Chondrocyte (in vitro differentiated cells): ENCODE data around the gene HTR2C. TPM values are rescaled to one million over a fixed set of nuclear protein-coding genes. Genes with fewer than 3 reads are reported as not detected.

Experiments
- DNase-seq: peaks from one replicate; pipeline ENCODE4 v3.0.0; 2021; ENCODE audit warnings: mixed read lengths, low spot score
- H3K27ac Mint-ChIP-seq: one replicate; pipeline ENCODE4 v1.8.0; 2021; ENCODE audit warnings: mild to moderate bottlenecking, moderate library complexity, mixed read lengths; ENCODE audit not compliant: unreplicated experiment
- H3K27me3 Mint-ChIP-seq: 2 replicates; pipeline ENCODE4 v1.8.0; 2021; ENCODE audit warnings: low read depth, mixed read lengths
- H3K36me3 Mint-ChIP-seq: 2 replicates; pipeline ENCODE4 v1.8.0; 2021; ENCODE audit warnings: low read depth, mixed read lengths
- H3K4me1 Mint-ChIP-seq: 2 replicates; pipeline ENCODE4 v1.8.0; 2021; ENCODE audit warnings: low read depth, mild to moderate bottlenecking, mixed read lengths
- H3K4me3 Mint-ChIP-seq: one replicate; pipeline ENCODE4 v1.8.0; 2021; ENCODE audit warnings: mild to moderate bottlenecking, moderate library complexity, mixed read lengths; ENCODE audit not compliant: unreplicated experiment
- H3K9me3 Mint-ChIP-seq: 2 replicates; pipeline ENCODE4 v1.8.0; 2021; ENCODE audit warnings: low read depth, mixed read lengths
- CTCF ChIP-seq: fragments of 200-600 bp; sonication (generic); IDR thresholded peaks from 2 replicates; pipeline ENCODE4 v1.5.0; 2021; ENCODE audit warnings: antibody characterized with exemption, mild to moderate bottlenecking, moderate library complexity
- total RNA-seq: library from RNA; stranded (reverse); gene quantifications from 3 replicates; pipeline ENCODE4 v1.2.1, GENCODE V29; 2021

The HTR2C gene
- total RNA-seq, 1 donor from 2014 or later: not detected

DNA sequence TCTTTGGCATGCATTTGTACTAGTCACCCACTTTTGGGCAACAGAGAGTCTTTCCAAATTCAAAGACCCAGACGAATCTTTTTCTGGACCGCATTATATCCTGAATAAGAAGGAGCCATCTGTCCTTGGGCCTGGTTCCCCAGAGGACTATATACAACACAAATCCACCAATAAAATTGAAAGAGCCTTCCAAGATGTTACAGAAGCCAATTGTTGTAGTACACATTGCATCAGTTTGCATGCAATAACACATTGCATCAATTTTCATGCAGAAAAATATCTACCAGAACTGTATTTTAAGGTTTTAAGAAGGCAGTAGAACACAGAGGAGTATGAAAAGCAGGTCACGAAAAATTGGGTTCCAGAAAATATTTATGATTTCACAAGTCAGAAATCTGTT is 203.2 kb downstream of the HTR2C start:
- Mint-ChIP-seq H3K9me3 (no peaks in the 10 kb centered on the region), H3K27me3 (no peaks in the 10 kb centered on the region), H3K36me3 (no peaks in the 10 kb centered on the region), H3K27ac (no peak overlapping the region), H3K4me1 (no peaks in the 10 kb centered on the region), H3K4me3 (no peak overlapping the region)
- DNase-seq: no peak
- no peak for TF ChIP-seq CTCF

DNA sequence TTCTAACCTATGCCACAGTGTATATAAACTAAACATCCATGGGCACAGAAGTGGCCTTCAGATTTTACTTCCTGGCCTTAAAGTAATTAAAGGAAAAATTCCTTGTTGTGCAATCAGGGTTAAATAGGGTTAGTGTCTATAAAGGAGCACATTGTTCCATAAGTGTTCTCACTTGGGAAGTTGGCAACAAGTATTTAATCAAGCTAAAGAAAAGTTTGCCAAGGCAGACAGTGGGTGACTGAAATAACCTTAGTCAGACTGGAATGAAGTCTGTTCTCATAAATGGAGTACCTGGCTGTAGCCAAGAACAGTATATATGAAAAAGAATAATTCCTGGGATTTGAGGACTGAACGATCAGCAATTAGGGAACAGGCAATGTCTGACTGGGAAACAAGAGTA is 213.6 kb downstream of the HTR2C start:
- TF ChIP-seq CTCF: no peak
- Mint-ChIP-seq H3K27ac (no peak overlapping the region), H3K4me1 (peaks cover 3% of the 10 kb centered on the region), H3K36me3 (no peaks in the 10 kb centered on the region), H3K27me3 (no peaks in the 10 kb centered on the region), H3K9me3 (peaks cover 2% of the 10 kb centered on the region), H3K4me3 (no peak overlapping the region)
- DNase-seq: no peak

- Mint-ChIP-seq H3K4me1 (peaks cover 3% of the 10 kb centered on the region), H3K9me3 (peaks cover 5% of the 10 kb centered on the region), H3K27ac (no peak overlapping the region), H3K36me3 (no peaks in the 10 kb centered on the region), H3K27me3 (no peaks in the 10 kb centered on the region), H3K4me3 (no peak overlapping the region)
- DNase-seq: no peak
- no peak for TF ChIP-seq CTCF
These were observed 215.0 kb downstream of the HTR2C start for GRCh38 chrX:114798907-114799306.

DNA sequence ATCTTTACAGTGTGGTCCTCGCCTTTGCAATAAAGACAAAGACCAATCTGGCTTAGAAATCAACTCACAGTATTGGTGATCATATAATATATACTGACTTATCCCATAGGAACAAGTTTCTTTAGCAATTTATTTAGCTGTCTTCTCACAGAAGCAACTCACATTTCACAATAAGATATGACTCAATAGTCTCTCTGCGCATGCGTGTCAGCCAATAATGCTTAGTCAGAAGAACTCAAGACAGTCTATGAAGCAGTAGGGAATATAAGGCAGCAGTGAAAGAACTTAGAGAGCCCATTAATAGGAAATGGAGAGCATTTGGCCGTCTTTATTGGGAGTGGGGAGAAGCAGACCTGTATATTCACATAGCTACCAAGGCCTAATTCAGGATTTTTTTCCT is 216.8 kb downstream of the HTR2C start:
- H3K9me3 Mint-ChIP-seq: peaks cover 3% of the 10 kb centered on the region
- H3K4me3 Mint-ChIP-seq: no peak overlapping the region
- H3K27me3 Mint-ChIP-seq: no peaks in the 10 kb centered on the region
- no peak for TF ChIP-seq CTCF
- no peak overlapping the region for H3K27ac Mint-ChIP-seq
- H3K4me1 Mint-ChIP-seq: peaks cover 3% of the 10 kb centered on the region
- no peak for DNase-seq
- H3K36me3 Mint-ChIP-seq: no peaks in the 10 kb centered on the region

DNA sequence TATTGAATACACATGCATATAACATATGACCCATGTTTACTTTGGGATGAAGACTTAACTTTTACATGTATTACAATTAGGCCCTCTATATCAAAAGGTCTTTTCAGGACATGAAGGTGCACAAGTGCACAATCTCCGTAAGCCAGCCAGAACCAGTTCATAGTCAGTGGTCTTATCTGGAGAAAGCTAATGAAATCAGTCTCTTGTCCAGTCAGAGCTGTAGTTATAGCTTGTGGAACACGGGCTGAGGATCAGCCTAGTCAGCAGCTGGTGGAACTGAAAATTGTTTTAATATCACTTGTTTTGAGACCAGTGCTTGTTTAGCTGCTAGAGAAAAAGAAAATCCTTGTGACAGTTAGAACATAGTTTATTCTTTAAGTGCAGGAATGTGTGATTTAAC is 235.6 kb downstream of the HTR2C start:
- no peak for TF ChIP-seq CTCF
- Mint-ChIP-seq H3K27me3 (peaks cover 2% of the 10 kb centered on the region), H3K27ac (no peak overlapping the region), H3K4me1 (no peaks in the 10 kb centered on the region), H3K4me3 (no peak overlapping the region), H3K36me3 (no peaks in the 10 kb centered on the region), H3K9me3 (no peaks in the 10 kb centered on the region)
- DNase-seq: no peak
